Neutrophil (primary cell): ENCODE results near the gene PAMR1.

Experiments used
- H3K27ac ChIP-seq: fragments of 200-600 bp; sonication (generic); 2 replicates; pipeline ENCODE4 v1.5.1; 2016; ENCODE audit warnings: mild to moderate bottlenecking, moderate library complexity
- H3K27me3 ChIP-seq: fragments of 200-600 bp; sonication (generic); 2 replicates; pipeline ENCODE4 v1.6.0; 2016; ENCODE audit warnings: mild to moderate bottlenecking
- H3K36me3 ChIP-seq: fragments of 200-600 bp; sonication (generic); 2 replicates; pipeline ENCODE4 v1.5.1; 2017
- H3K4me1 ChIP-seq, 2 experiments: fragments of 200-600 bp in 1 of 2; sonication (generic) in 1 of 2; 1 replicate in 1 of 2; 2 replicates in 1 of 2; pipeline versions ENCODE4 v1.5.1 to v1.6.1; 2013 to 2016; ENCODE audit warnings: low read depth in 1 of 2, low read length in 1 of 2, mild to moderate bottlenecking in 1 of 2, moderate library complexity in 1 of 2; ENCODE audit not compliant: control insufficient read depth in 1 of 2, insufficient read depth in 1 of 2
- H3K4me3 ChIP-seq, 2 experiments: fragments of 200-600 bp in 1 of 2; sonication (generic) in 1 of 2; 1 replicate in 1 of 2; 2 replicates in 1 of 2; pipeline ENCODE4 v1.5.1; 2013 to 2016; ENCODE audit warnings: low read depth in 1 of 2, low read length in 1 of 2, mild to moderate bottlenecking in 1 of 2, moderate library complexity in 1 of 2
- H3K9me3 ChIP-seq: fragments of 200-600 bp; sonication (generic); 2 replicates; pipeline ENCODE4 v1.5.1; 2016
- CTCF ChIP-seq: fragments of 200-600 bp; sonication (generic); IDR thresholded peaks from 2 replicates; pipeline ENCODE4 v1.5.1; 2016; ENCODE audit warnings: antibody characterized with exemption

Gene PAMR1

GRCh38 chr11:35541621-35542375 lies 16.4 kb upstream of the PAMR1 start:
- Histone ChIP-seq H3K4me3 (no peak overlapping the region), H3K36me3 (no peaks in the 10 kb centered on the region), H3K27me3 (peaks cover 5% of the 10 kb centered on the region), H3K4me1 (no peaks in the 10 kb centered on the region), H3K27ac (no peak overlapping the region), H3K9me3 (no peaks in the 10 kb centered on the region)
- TF ChIP-seq CTCF = no peak

- H3K27ac ChIP-seq = no peak overlapping the region
- TF ChIP-seq CTCF = no peak
Measured at GRCh38 chr11:35540526-35540925, 15.1 kb upstream of the PAMR1 start.

GRCh38 chr11:35539781-35540281 lies 14.4 kb upstream of the PAMR1 start:
- H3K9me3 ChIP-seq = no peaks in the 10 kb centered on the region
- H3K36me3 ChIP-seq = no peaks in the 10 kb centered on the region
- H3K27ac ChIP-seq = no peak overlapping the region
- peaks cover 5% of the 10 kb centered on the region for H3K27me3 ChIP-seq
- H3K4me3 ChIP-seq = no peak overlapping the region
- no peaks in the 10 kb centered on the region for H3K4me1 ChIP-seq
- no peak for TF ChIP-seq CTCF

More at GRCh38 chr11:35540526-35540925, 15.1 kb upstream of the PAMR1 start:
- Histone ChIP-seq H3K36me3 (no peaks in the 10 kb centered on the region), H3K27me3 (peaks cover 5% of the 10 kb centered on the region), H3K9me3 (no peaks in the 10 kb centered on the region), H3K4me1 (no peaks in the 10 kb centered on the region), H3K4me3 (no peak overlapping the region)

- Histone ChIP-seq H3K9me3 (no peaks in the 10 kb centered on the region), H3K4me3 (no peak overlapping the region), H3K27me3 (peaks cover 5% of the 10 kb centered on the region), H3K36me3 (no peaks in the 10 kb centered on the region), H3K27ac (no peak overlapping the region), H3K4me1 (no peaks in the 10 kb centered on the region)
- no peak for TF ChIP-seq CTCF
Measured at GRCh38 chr11:35539256-35539655, 13.8 kb upstream of the PAMR1 start.

- H3K27me3 ChIP-seq = peaks cover 13% of the 10 kb centered on the region
- H3K4me1 ChIP-seq = no peaks in the 10 kb centered on the region
- no peaks in the 10 kb centered on the region for H3K36me3 ChIP-seq
- no peak overlapping the region for H3K27ac ChIP-seq
- no peaks in the 10 kb centered on the region for H3K9me3 ChIP-seq
- no peak overlapping the region for H3K4me3 ChIP-seq
- no peak for TF ChIP-seq CTCF
Measured at GRCh38 chr11:35536470-35536869, 11.1 kb upstream of the PAMR1 start.
